GM19372 (cell line): ENCODE measurements around the gene PCBP2.

Source experiments
- ATAC-seq: cut with Tn5 transposase; IDR thresholded peaks from one replicate; pipeline ENCODE4 v1.9.1; 2021; ENCODE audit warnings: mild to moderate bottlenecking, low read depth, moderate library complexity; ENCODE audit not compliant: unreplicated experiment

Gene PCBP2

GRCh38 chr12:53489242-53489864 is 37.5 kb downstream of the PCBP2 start:
- ATAC-seq = no peak

GRCh38 chr12:53492188-53492587 is 40.3 kb downstream of the PCBP2 start:
- no peak for ATAC-seq

- peak; percentile 95 for ATAC-seq
Observed at GRCh38 chr12:53492830-53493609, 41.1 kb downstream of the PCBP2 start.

DNA sequence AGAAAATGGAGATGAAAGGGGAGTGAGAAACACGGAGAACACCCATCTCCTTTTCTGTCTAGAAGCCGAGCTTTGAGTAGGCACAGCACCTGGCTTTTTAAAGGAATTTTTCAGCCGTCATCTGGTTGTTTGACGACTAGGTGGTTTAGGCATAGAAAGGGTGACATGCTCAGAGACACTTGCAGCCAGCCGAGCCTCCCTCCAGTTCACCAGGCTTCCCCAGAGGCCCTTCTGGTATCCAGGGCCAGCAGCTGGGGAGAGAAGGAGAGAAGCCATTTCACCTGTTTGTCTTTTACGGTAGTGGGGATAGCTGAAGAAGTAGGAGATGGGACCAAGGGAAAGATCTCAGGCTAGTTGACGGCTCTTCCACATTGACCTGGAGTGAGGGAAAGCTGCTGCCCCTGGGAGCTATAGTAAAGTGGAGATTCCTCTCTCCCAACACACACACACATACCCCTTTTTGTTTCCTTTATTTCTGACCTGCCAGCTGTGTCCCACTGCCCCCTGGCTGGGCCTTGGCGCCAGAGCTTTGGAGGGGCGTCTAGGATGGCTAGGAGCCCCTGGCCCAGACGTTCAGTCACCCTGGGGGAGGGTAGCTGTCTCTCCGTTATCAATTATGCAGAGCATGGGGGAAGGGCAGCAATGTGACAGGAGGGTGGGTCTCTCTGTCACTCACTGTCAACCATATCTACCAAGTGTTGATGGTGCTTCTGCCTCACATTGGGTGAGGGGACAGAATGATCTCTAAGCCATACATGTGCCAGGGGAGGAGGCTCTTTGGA is 41.9 kb downstream of the PCBP2 start:
- no peak for ATAC-seq

DNA sequence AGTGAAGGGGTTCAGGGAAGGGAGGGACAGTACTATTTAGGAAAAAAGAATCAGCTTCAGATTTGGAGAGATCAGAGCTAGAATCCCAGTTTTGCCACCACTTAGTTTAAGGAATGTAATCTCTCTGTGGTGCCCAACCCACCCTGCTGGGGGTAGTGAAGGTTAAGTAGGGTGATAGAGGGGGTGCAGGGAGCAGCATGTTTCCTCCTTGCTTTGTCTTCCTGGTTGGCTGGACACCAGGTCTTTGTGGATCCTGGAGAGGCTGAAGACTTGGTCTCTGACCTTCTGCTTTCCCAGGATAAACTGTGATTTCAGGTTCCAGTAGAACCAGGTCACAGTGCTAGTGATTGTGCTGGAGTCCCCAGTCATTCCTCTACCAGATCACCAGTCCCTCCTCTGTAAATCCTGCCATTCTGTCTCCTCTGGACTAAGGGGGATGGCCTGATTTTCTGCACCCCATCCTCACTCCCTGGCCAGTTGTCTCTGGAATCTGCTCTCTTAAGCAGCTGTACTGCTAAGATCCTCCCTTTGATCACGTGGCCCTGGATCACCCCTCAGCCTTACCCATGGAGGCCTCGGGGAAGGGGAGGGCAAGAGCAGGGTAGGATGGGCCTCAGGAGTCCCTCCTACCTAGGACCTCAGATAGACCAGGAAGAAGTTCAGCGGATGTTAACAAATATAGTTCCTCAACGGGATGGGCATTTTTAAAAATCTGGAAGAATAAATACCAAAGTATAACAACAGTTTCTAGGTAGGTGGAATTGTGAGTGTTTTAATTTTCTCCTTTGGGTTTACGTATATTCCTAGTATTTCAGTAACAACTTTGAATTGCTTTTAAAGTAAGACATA is 44.2 kb downstream of the PCBP2 start:
- no peak for ATAC-seq

DNA sequence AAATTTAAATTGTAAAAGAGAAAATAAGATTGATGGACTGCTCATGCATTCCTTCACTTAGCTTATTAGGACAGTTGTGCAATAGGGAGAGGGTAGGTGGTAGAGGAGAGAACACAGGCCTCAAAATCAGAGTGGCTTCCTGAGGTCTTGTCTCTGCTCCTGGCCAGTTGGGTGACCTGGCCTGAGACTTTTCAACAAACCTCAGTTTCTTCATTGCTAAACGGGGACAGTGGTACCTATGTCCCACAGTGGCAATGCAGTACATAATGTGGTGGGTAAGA is 44.8 kb downstream of the PCBP2 start:
- no peak for ATAC-seq

DNA sequence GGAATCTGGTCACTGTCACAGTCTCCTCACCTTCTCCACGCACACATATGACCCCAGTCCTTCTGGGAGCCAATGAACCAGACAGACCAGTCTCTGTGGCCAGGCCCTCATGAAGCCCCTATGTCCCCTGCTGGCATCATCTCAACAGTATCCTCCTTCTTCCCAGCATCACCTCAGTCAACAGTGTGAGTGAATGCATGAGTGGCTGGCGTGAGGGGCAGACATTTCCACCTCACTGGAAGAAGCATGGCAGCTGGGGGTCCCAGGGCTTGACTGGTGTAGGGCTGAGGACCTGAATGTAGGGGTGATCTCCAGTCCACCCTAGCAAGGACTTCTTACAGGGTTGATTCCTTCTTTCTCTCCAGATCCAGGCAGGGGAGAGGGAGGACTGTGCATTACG is 45.6 kb downstream of the PCBP2 start:
- no peak for ATAC-seq

- no peak for ATAC-seq
Observed at GRCh38 chr12:53498235-53498630, 46.3 kb downstream of the PCBP2 start.

DNA sequence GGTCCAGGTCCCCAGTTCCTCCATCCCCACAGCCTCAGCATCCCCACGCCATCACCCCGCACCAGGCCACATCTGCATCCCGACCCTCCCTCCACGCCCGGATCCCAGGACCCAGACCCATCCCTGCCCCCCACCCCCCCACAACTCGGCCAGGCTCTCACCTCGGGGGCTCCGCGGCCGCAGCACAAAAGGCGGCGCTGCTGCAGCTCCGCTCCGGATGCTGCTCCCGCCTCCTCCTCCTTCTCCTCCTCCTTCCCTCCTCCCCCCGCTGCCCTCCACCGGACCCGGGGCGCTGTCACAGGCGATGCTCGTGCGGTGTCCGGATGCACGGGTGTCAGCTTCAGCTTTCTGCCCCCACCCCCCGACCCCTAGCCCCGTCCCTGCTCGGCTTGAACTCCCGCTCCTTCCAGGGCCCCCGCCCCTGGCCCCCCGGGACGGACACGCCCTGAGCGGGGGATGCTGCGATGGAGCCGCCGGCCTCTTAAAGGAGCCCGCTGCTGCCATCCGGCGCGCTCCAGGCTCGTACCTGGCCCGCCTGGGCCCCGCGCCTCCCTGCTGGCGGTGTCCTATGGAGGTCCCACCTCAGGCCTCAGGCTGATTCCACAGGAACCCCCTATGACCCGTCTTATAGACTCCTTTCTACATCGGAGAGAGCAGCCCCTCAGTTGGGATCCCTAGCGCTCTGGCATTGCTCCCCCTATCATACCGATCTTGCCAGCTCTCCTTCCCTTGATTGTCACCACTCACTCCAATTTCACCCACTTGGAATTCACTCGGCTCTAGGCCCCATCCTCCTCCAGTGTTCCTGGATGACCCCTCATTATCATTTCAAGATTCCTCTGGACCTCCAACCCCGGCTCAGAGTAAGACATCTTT is 47.6 kb downstream of the PCBP2 start, which contains the start of gene MAP3K12:
TSS of gene MAP3K12 (minus strand) at position 193 of the 876 bp plus-strand sequence. CDS start 12,067 bp downstream, outside the sequence.
- no peak for ATAC-seq

DNA sequence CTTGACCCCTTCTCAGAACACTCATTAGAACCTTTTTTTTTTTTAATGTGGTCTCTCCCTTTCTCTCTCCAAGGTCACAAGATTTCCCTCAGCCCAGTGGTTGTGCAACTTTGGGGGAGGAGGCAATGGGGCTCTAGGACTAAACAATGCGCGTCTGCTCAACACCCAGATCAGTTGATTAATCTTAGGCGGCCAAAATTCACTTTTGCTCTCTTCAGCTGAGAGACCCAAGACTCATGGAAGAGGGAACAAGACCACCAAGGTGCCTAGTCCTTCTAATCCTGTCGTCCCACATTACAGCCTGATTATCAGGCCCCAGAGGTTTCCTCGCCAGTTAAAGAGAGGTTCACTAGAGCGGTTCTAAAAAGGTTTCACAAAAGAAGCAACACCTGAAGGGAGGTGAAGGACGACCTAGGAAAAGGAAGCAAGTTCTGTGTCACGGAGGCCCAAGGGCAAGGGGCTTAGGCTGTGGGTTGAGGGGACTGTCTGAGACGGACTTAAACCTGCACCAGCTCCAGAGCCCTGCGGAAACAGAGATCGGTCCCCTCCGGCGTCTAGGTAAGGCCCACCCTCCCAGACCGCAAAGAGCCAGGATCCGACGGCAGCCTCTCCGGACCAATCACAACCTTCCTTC is 48.4 kb downstream of the PCBP2 start:
- ATAC-seq = no peak

GRCh38 chr12:53500776-53501614 is 49.1 kb downstream of the PCBP2 start, which contains the start of gene TARBP2:
TARBP2 (plus strand) TSS chr12:53501283; CDS start chr12:53501409, 126 bp downstream.
- peak; percentile 75 for ATAC-seq

- no peak for ATAC-seq
Observed at GRCh38 chr12:53501615-53502181, 49.8 kb downstream of the PCBP2 start.

DNA sequence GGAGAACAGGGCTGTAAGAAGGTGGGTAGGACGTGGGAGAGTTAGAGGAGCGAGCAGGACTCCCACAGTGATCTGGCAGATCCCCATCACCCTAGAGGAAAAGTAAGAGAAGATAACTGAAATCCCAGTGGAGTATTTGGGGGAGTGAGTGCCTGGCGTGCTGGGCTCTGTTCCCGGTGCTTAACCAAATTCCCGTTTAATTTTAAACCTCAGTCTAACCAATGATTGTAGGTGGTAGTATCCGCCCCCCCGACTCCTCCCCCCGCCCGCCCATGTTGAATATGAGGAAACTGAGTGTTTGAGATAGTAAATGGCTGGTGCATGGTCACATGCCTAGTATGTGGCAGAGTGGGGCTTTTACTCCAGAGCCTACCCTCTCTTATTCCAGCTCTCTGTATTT is 50.4 kb downstream of the PCBP2 start:
- no peak for ATAC-seq

- no peak for ATAC-seq
Observed at GRCh38 chr12:53502983-53503728, 51.3 kb downstream of the PCBP2 start.

- ATAC-seq = no peak
Observed at GRCh38 chr12:53504004-53504920, 52.4 kb downstream of the PCBP2 start.

- no peak for ATAC-seq
Observed at GRCh38 chr12:53505086-53505485, 53.2 kb downstream of the PCBP2 start.
